Liver (tissue), 3 donors: ENCODE measurements around the gene ZNF438.

ENCODE experiments used
- RXRA ChIP-seq, 2 donors: IDR thresholded peaks; 2 replicates each; pipeline ENCODE4 v1.6.1; 2017 to 2018; ENCODE audit warnings: antibody characterized with exemption in 2 of 2, mild to moderate bottlenecking in 1 of 2
- TF ChIP-seq, protein P1 (sequence below): fragments of 150-350 bp; IDR thresholded peaks from 2 replicates; pipeline ENCODE4 v1.5.1; 2017; ENCODE audit warnings: improper control_type of control experiment, low read depth, low read length; ENCODE audit not compliant: missing input control
- donor health status: healthy.
- donor health status: healthy.

DNA sequence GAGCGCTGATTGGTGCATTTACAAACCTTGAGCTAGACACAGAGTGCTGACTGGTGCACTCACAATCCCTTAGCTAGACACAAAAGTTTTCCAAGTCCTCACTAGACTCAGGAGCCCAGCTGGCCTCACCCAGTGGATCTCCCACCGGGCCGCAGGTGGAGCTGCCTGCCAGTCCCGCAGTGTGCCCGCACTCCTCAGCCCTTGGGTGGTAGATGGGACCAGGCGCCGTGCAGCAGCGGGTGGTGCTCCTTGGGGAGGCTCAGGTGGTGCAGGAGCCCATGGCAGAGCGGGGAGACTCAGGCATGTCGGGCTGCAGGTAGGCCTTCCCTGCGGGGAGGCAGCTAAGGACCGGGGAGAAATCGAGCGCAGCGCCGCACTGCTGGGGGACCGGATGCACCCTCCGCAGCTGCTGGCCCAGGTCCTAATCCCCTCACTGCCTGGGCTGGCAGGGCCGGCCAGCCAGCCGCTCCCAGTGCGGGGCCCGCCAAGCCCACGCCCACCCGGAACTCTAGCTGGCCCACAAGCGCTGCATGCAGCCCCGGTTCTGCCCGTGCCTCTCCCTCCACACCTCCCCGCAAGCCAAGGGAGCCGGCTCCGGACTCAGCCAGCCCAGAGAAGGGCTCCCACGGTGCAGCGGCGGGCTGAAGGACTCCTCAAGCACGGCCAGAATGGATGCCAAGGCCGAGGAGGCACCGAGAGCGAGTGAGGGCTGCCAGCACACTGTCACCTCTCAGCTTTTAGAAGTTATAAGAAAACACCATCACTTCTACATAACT, 128.9 kb downstream of the ZNF438 start:
- TF ChIP-seq, protein P1, sequence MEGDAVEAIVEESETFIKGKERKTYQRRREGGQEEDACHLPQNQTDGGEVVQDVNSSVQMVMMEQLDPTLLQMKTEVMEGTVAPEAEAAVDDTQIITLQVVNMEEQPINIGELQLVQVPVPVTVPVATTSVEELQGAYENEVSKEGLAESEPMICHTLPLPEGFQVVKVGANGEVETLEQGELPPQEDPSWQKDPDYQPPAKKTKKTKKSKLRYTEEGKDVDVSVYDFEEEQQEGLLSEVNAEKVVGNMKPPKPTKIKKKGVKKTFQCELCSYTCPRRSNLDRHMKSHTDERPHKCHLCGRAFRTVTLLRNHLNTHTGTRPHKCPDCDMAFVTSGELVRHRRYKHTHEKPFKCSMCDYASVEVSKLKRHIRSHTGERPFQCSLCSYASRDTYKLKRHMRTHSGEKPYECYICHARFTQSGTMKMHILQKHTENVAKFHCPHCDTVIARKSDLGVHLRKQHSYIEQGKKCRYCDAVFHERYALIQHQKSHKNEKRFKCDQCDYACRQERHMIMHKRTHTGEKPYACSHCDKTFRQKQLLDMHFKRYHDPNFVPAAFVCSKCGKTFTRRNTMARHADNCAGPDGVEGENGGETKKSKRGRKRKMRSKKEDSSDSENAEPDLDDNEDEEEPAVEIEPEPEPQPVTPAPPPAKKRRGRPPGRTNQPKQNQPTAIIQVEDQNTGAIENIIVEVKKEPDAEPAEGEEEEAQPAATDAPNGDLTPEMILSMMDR, result no peak
- no peak for TF ChIP-seq RXRA (IDR thresholded peaks at IDR 0.05)
